GM12872 (cell line): ENCODE data around the gene RERE.

Source experiments
- TF ChIP-seq, protein P1 (sequence below): IDR thresholded peaks from 3 replicates; pipeline ENCODE4 v1.5.1; 2011; ENCODE audit warnings: low read depth, mild to moderate bottlenecking, low read length, moderate library complexity; ENCODE audit not compliant: insufficient read depth

The RERE gene

DNA sequence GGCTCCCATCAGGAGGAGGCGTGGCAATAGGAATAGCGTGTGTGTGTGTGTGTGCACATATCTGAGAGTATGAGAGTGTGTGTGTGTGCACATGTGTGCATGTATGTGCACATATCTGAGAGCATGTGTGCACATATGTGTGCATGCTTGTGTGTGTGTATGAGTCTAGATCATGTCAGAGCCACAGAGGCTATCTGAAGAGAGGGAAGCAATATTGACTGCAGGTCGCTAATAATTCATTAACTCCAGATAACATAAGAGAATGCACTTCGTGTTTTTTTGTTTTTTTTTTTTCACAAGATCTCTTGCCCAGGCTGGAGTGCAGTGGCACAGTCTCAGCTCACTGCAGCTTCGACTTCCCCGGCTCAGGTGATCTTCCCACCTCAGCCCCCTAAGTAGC, 504.2 kb downstream of the RERE start:
- TF ChIP-seq, protein P1, sequence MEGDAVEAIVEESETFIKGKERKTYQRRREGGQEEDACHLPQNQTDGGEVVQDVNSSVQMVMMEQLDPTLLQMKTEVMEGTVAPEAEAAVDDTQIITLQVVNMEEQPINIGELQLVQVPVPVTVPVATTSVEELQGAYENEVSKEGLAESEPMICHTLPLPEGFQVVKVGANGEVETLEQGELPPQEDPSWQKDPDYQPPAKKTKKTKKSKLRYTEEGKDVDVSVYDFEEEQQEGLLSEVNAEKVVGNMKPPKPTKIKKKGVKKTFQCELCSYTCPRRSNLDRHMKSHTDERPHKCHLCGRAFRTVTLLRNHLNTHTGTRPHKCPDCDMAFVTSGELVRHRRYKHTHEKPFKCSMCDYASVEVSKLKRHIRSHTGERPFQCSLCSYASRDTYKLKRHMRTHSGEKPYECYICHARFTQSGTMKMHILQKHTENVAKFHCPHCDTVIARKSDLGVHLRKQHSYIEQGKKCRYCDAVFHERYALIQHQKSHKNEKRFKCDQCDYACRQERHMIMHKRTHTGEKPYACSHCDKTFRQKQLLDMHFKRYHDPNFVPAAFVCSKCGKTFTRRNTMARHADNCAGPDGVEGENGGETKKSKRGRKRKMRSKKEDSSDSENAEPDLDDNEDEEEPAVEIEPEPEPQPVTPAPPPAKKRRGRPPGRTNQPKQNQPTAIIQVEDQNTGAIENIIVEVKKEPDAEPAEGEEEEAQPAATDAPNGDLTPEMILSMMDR: no peak

- TF ChIP-seq, protein P1: no peak
Measured at GRCh38 chr1:8312235-8313218, 504.9 kb downstream of the RERE start.

DNA sequence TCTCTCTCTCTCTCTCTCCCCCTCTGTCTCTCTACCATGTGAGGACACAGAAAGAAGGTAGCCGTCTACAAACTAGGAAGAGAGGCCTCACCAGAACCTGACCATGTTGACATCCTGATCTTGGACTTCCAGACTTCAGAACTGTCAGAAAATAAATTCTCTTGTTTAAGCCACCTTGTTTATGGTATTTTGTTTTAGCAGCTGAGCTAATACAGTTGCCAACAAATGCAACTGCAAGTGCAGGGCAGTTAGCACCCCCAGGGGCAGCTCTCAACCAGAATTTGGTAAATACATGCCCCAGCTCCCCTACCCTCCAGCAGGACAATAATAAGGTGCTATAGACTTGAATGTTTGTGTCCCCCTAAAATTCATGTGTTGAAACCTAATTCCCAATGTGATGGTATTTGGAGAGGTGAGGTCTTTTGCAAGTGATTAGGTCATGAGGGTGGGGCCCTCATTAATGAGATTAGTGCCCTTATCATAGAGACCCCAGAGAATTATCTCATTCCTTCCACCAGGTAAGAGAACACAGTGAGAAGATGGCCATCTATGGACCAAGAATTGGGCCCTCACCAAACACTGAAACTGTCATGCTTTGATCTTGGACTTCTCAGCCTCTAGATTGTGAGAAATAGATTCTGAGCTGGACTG, 506.2 kb downstream of the RERE start:
- TF ChIP-seq, protein P1: no peak

DNA sequence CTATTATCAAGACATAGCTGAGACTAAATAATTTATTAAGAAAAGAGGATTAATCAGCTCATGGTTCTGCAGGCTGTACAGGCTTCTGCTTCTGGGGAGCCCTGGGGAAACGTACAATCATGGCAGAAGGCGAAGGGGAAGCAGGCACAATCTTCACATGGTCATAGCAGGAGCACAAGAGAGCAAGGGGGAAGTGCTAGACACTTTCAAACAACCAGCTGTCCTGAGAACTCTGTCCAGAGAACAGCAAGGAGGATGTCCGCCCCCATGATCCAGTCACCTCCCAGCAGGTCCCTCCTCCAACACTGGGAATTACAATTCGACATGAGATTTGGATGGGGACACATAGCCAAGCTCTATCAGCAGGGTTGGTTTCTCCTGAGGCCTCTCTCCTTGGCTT, 509.8 kb downstream of the RERE start:
- TF ChIP-seq, protein P1: no peak

DNA sequence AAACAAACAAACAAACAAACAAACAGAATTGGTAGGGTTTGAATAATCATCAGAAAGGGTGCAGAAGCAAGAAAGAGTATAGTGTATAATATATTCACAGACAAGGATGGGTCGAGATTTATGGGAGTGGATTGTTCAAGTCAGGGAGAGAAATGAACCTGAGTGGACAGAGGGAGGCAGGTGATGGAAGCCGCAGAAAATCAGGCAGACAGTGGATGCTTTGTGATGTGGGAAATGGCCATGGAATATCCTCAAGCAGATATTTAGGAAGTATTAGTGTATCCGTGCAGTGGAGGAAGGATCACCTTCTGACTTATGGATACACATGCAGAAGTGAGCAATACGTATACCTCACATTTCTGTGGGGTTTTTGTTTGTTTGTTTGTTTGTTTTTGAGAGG, 513.6 kb downstream of the RERE start:
- TF ChIP-seq, protein P1: no peak

GRCh38 chr1:8303141-8303540, 514.3 kb downstream of the RERE start:
- TF ChIP-seq, protein P1: no peak
